ENCODE results near the gene CAMKK2. TPM values are rescaled to one million over a fixed set of nuclear protein-coding genes. Genes with fewer than 3 reads are reported as not detected.

Gene CAMKK2
- total and polyA plus RNA-seq, 9 of the 15 experiments (the other 6 are each of a cell fraction or from before 2014, with no cell fraction given): 4.3 to 32.0 (median 18.2) TPM

DNA sequence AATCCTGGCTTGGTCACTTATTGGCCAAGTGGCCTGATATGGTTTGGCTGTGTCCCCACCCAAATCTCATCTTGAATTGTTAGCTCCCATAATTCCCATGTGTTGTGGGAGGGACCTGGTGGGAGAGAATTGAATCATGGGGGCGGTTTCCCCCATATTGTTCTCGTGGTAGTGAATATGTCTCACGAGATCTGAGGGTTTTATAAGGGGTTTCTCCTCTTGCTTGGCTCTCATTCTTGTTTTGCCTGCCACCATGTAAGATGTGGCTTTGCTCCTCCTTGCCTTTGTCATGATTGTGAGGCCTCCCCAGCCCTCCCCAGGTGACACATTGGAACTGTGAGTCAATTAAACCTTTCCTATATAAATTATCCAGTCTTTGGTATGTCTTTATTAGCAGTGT lies 105.4 kb downstream of the CAMKK2 start:
- POLR2A ChIA-PET: interaction anchor here (1.6 kb wide), 1 partner anchor 12 kb away, joined by 3 read pairs; no protein-coding TSS in a partner anchor
- TF ChIP-seq, protein P1, sequence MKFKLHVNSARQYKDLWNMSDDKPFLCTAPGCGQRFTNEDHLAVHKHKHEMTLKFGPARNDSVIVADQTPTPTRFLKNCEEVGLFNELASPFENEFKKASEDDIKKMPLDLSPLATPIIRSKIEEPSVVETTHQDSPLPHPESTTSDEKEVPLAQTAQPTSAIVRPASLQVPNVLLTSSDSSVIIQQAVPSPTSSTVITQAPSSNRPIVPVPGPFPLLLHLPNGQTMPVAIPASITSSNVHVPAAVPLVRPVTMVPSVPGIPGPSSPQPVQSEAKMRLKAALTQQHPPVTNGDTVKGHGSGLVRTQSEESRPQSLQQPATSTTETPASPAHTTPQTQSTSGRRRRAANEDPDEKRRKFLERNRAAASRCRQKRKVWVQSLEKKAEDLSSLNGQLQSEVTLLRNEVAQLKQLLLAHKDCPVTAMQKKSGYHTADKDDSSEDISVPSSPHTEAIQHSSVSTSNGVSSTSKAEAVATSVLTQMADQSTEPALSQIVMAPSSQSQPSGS (CRISPR knock-in tag; IDR thresholded peaks at IDR 0.05): no peak
- TF ChIP-seq PURB (CRISPR knock-in tag; IDR thresholded peaks at IDR 0.05; ENCODE audit: low read depth): no peak
- TF ChIP-seq ESRRA (IDR thresholded peaks at IDR 0.05; ENCODE audit: borderline replicate concordance, low read depth): no peak
- TF ChIP-seq, protein P2, sequence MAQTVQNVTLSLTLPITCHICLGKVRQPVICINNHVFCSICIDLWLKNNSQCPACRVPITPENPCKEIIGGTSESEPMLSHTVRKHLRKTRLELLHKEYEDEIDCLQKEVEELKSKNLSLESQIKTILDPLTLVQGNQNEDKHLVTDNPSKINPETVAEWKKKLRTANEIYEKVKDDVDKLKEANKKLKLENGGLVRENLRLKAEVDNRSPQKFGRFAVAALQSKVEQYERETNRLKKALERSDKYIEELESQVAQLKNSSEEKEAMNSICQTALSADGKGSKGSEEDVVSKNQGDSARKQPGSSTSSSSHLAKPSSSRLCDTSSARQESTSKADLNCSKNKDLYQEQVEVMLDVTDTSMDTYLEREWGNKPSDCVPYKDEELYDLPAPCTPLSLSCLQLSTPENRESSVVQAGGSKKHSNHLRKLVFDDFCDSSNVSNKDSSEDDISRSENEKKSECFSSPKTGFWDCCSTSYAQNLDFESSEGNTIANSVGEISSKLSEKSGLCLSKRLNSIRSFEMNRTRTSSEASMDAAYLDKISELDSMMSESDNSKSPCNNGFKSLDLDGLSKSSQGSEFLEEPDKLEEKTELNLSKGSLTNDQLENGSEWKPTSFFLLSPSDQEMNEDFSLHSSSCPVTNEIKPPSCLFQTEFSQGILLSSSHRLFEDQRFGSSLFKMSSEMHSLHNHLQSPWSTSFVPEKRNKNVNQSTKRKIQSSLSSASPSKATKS (CRISPR knock-in tag; IDR thresholded peaks at IDR 0.05): no peak
- no peak for TF ChIP-seq ZNF316 (IDR thresholded peaks at IDR 0.05)
- no peak for TF ChIP-seq MEIS2 (IDR thresholded peaks at IDR 0.05; ENCODE audit: partially characterized antibody)
- TF ChIP-seq, protein P3, sequence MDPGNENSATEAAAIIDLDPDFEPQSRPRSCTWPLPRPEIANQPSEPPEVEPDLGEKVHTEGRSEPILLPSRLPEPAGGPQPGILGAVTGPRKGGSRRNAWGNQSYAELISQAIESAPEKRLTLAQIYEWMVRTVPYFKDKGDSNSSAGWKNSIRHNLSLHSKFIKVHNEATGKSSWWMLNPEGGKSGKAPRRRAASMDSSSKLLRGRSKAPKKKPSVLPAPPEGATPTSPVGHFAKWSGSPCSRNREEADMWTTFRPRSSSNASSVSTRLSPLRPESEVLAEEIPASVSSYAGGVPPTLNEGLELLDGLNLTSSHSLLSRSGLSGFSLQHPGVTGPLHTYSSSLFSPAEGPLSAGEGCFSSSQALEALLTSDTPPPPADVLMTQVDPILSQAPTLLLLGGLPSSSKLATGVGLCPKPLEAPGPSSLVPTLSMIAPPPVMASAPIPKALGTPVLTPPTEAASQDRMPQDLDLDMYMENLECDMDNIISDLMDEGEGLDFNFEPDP (CRISPR knock-in tag; IDR thresholded peaks at IDR 0.05): no peak
- TF ChIP-seq POLR2H (tag; IDR thresholded peaks at IDR 0.05; ENCODE audit: low read depth): no peak
- no peak for TF ChIP-seq PRMT5 (CRISPR knock-in tag; IDR thresholded peaks at IDR 0.05)
- TF ChIP-seq FIP1L1 (IDR thresholded peaks at IDR 0.05; ENCODE audit: low read depth, low read length, poor library complexity, severe bottlenecking): no peak
- TF ChIP-seq, protein P4, sequence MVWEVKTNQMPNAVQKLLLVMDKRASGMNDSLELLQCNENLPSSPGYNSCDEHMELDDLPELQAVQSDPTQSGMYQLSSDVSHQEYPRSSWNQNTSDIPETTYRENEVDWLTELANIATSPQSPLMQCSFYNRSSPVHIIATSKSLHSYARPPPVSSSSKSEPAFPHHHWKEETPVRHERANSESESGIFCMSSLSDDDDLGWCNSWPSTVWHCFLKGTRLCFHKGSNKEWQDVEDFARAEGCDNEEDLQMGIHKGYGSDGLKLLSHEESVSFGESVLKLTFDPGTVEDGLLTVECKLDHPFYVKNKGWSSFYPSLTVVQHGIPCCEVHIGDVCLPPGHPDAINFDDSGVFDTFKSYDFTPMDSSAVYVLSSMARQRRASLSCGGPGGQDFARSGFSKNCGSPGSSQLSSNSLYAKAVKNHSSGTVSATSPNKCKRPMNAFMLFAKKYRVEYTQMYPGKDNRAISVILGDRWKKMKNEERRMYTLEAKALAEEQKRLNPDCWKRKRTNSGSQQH (CRISPR knock-in tag; IDR thresholded peaks at IDR 0.05): no peak
- no peak for TF ChIP-seq KLF16 (IDR thresholded peaks at IDR 0.05)
- TF ChIP-seq C11orf30 (IDR thresholded peaks at IDR 0.05; ENCODE audit: low read depth): no peak
- no peak for TF ChIP-seq SAFB (IDR thresholded peaks at IDR 0.05; ENCODE audit: borderline replicate concordance, low read depth, low read length)

More for the DNA sequence above, 105.4 kb downstream of the CAMKK2 start:
- H3K27ac ChIP-seq (ENCODE audit: extremely low read depth, low read depth, low read length): no peak overlapping the region
- no peak overlapping the region for H3K4me2 ChIP-seq (ENCODE audit: insufficient read depth, low read length)
- in situ Hi-C loops (cut with MboI): no loop called here
- 62% methylated on average over 3 of the region's 3 CpGs for WGBS (ENCODE audit: insufficient coverage, low coverage, missing lambda C conversion rate)
- BruUV-seq (replicated peaks): no TSS peak
- FAIRE-seq (no peak), DNase-seq (ENCODE audit: extremely low read depth in 1 of 4, low spot score in 3 of 4) (no peak), ATAC-seq (no peak)
- H3K4me3 ChIP-seq: no peak overlapping the region
- no peak overlapping the region for H2AFZ ChIP-seq (ENCODE audit: low read depth, low read length)
- no peaks in the 10 kb centered on the region for H3K27me3 ChIP-seq (ENCODE audit: control insufficient read depth in 2 of 2, insufficient read depth in 2 of 2, low read length in 2 of 2)
- H3K9ac ChIP-seq (ENCODE audit: insufficient read depth in 1 of 2, low read depth in 2 of 2, low read length in 2 of 2): no peak overlapping the region
- no peaks in the 10 kb centered on the region for H4K20me1 ChIP-seq (replicated peaks; ENCODE audit: control insufficient read depth, insufficient read depth, low read length)
- no peaks in the 10 kb centered on the region for H3K9me3 ChIP-seq (replicated peaks; ENCODE audit: control insufficient read depth, insufficient read depth, low read depth, low read length)
- no peaks in the 10 kb centered on the region for H3K79me2 ChIP-seq (ENCODE audit: control insufficient read depth, insufficient read depth, low read length)
- peaks cover 8% of the 10 kb centered on the region in 2 experiments; a peak in 4 of 5 replicates for H3K4me1 ChIP-seq (replicated peaks in 1 of 2; ENCODE audit: control insufficient read depth in 2 of 2, insufficient read depth in 2 of 2, low read length in 2 of 2)
- intact Hi-C loops (cut with micrococcal nuclease): no loop called here
- H3K36me3 ChIP-seq (ENCODE audit: control insufficient read depth, insufficient read depth, low read length): no peaks in the 10 kb centered on the region
- no peaks in the 10 kb centered on the region for H3K9me1 ChIP-seq (ENCODE audit: control insufficient read depth, insufficient read depth, low read length)
- CTCF ChIA-PET (ENCODE audit: low intra/inter-chr PET ratio): no interaction called here

All from K562 (cell line).